ENCODE data around the gene HUNK.
"Not testable (repeated sequence)": the region's sequence is repeated elsewhere in the genome, so short reads cannot be mapped to it uniquely, and the experiment has no call there.

HUNK gene

DNA sequence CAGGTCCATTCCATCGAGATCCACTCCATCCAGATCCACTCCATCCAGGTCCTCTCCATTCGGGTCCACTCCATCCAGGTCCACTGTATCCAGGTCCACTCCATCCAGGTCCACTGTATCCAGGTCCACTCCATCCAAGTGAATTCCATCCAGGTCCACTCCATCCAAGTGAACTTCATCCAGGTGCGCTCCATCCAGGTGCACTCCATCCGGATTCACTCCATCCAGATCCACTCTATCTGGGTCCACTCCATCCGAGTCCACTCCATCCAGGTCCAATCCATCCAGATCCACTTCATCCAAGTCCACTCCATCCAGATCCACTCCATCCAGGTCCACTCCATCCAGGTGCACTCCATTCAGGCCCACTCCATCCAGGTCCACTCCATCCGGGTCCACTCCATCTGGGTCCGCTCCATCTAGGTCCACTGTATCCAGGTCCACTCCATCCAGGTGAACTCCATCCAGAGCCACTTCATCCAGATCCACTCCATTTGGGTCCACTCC, 157.4 kb downstream of the HUNK start:
- Mint-ChIP-seq H3K36me3 (ENCODE audit: low read depth) (no peaks in the 10 kb centered on the region), H3K4me3 (no peak overlapping the region), H3K4me1 (ENCODE audit: low read depth) (no peaks in the 10 kb centered on the region), H3K27me3 (peaks cover 4% of the 10 kb centered on the region), H3K27ac (no peak overlapping the region), H3K9me3 (no peaks in the 10 kb centered on the region)

DNA sequence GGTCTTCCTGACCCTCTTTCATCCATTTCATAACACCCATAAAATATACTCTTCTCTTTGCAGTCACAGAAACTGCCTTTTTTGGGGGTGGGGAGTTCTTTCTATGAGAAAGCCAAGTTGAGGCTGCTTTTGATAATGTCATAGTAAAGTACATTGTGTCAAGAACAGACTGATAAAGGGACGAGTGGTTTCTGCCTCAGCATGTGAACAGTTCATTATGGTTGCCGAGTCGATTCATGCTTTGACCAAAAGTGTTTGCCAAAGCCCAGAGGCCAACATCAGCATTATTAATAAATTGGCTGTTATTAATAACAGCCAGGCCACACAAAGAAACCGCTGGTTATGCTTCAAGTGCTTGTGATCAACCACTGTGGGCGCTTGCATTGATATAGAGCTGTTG, 162.0 kb downstream of the HUNK start:
- Mint-ChIP-seq H3K36me3 (ENCODE audit: low read depth) (no peaks in the 10 kb centered on the region), H3K9me3 (no peaks in the 10 kb centered on the region), H3K27ac (no peak overlapping the region), H3K4me3 (no peak overlapping the region), H3K27me3 (peaks cover 3% of the 10 kb centered on the region), H3K4me1 (ENCODE audit: low read depth) (no peaks in the 10 kb centered on the region)

DNA sequence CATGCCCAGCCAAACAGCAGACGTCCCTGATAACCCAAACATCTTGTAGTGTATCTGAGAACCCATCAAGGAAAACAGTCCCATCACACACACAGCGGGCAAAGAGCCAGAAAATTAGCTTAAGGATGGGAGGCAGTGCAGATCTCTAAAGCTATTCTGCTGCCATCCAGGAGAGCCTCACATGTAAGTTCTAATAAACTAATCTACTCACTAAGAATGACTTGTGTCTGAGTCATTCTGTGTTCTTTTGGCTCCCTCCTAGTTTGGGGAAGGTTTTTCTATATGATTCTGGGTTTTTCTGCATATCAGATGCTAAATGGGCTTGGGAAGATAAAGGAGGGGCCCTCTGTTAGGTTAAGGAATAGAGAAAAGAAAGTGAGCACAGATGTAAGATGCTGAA, 162.8 kb downstream of the HUNK start:
- Mint-ChIP-seq H3K27me3 (peaks cover 9% of the 10 kb centered on the region), H3K36me3 (ENCODE audit: low read depth) (no peaks in the 10 kb centered on the region), H3K9me3 (no peaks in the 10 kb centered on the region), H3K4me1 (ENCODE audit: low read depth) (no peaks in the 10 kb centered on the region), H3K4me3 (no peak overlapping the region), H3K27ac (no peak overlapping the region)

DNA sequence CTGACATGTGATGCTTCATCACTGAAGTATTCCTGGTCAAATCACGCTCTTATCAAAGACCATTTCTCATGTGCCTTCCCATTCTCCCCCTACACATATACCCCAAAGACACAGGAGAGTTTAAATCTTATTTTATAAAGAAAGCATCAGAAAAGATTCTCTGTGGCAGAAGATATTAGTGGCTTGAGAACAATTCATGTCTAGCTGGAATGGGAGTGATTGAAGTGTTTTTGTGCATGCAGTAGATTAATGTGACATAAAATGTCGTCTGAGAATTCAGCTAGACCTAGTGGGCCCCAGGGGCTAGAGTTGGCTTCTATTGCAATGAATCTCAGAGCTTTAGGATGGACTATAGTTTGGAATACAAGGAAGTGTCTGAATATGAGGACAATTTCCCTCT, 163.9 kb downstream of the HUNK start:
- no peak overlapping the region for H3K4me3 Mint-ChIP-seq
- H3K9me3 Mint-ChIP-seq = no peaks in the 10 kb centered on the region
- H3K27ac Mint-ChIP-seq = no peak overlapping the region
- no peaks in the 10 kb centered on the region for H3K36me3 Mint-ChIP-seq (ENCODE audit: low read depth)
- peaks cover 20% of the 10 kb centered on the region for H3K27me3 Mint-ChIP-seq
- H3K4me1 Mint-ChIP-seq (ENCODE audit: low read depth) = no peaks in the 10 kb centered on the region

DNA sequence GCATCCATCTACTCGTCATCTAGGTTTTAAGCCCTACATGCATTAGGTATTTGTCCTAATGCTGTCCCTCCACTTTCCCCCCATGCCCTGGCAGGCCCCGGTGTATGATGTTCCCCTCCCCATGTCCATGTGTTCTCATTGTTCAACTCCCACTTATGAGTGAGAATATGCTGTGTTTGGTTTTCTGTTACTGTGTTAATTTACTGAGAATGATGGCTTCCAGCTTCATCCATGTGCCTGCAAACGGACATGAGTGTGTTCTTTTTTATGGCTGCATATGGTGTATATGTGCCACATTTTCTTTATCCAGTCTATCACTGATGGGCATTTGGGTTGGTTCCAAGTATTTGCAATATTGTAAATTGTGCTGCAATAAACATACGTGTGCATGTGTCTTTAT, 165.9 kb downstream of the HUNK start:
- peaks cover 20% of the 10 kb centered on the region for H3K27me3 Mint-ChIP-seq

DNA sequence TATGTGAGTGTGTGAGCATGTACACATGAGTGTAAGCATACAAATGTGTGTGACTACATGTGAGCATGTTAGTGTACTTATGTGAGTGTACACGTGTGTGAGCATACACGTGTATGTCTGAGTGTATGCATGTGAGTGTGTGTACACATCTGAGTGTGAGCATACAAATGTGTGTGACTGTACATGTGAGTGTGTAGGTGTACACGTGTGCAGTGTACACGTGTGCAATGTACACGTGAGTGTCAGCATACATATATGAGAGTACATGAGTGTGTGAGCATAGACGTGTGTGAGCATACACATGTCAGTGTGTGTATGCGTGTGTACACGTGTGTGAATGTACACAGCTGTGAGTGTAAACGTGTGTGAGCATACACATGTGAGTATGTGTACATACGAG, 170.6 kb downstream of the HUNK start:
- H3K36me3 Mint-ChIP-seq (ENCODE audit: low read depth) = no peaks in the 10 kb centered on the region
- no peak overlapping the region for H3K27ac Mint-ChIP-seq
- H3K4me3 Mint-ChIP-seq = no peak overlapping the region
- peaks cover 9% of the 10 kb centered on the region for H3K9me3 Mint-ChIP-seq
- H3K4me1 Mint-ChIP-seq (ENCODE audit: low read depth) = no peaks in the 10 kb centered on the region
- H3K27me3 Mint-ChIP-seq = peaks cover 17% of the 10 kb centered on the region

More for the DNA sequence above, 165.9 kb downstream of the HUNK start:
- H3K4me3 Mint-ChIP-seq; H3K36me3 Mint-ChIP-seq (ENCODE audit: low read depth); H3K27ac Mint-ChIP-seq; H3K9me3 Mint-ChIP-seq; H3K4me1 Mint-ChIP-seq (ENCODE audit: low read depth): not testable (repeated sequence)

DNA sequence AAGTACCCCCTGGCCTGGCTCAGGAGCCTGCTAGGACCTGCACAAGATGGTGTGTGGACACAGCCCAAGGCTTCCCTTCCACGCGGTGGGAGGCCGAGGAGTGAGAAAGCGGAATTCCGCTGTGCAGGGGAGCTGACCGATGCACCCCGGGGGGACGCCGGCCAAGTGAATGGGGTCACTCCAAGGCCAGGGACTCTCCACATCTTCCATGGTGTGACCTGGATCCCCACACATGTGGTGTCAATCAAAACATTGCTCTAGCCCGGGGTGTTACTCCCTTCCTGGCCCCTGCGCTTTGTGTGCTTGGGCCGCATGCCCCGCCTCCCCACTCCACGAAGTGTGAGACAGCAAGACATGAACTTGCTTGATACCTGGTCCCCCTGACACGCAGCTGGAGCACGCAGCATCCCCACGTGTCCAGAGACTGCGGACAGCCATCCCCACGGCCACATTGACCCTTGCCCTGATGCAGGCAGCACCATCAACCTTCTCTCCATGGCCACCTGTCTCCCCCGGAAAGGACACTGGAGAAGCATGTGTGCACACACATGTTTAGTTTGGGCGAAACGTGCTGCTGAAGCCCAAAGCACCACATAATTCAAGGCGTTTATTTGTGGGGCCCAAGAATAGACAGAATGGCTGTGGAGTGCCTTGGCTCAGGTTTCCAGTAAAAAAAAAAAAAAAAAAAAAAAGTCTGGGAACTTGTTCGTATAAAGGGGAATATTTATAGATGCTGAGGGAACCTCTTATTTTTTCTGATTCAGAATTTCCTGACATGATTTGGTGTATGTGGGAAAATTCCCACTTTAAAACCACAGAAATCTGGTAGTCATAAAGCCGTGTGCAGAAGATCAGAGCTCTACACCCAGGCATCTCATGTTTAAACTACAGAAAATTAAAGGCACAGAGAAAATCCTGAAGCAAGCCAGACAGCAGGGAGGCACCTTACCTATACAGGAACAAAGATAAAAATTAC, 171.7 kb downstream of the HUNK start:
- Mint-ChIP-seq H3K4me1 (ENCODE audit: low read depth) (no peaks in the 10 kb centered on the region), H3K9me3 (peaks cover 9% of the 10 kb centered on the region), H3K36me3 (ENCODE audit: low read depth) (no peaks in the 10 kb centered on the region), H3K27me3 (peaks cover 17% of the 10 kb centered on the region), H3K4me3 (no peak overlapping the region), H3K27ac (no peak overlapping the region)

DNA sequence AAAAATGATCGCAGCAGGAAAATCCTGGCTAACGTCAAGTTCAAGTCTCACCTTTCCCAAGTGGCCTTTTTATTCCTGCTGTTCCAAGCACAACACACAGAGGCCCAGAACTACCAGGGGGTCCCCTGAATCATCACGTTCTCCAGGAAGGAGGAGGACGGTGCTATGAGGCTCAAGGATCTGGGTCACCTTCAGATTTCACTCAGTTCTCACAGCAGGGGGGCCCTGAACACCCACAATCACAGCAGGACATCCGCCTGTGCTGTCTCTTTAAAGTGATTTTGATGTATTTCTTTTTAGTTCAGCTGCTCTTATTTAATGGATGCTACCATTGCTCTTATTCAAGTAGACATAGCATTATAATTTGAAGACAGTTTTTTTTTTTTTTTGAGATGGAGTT, 173.4 kb downstream of the HUNK start:
- Mint-ChIP-seq H3K4me3 (no peak overlapping the region), H3K27ac (no peak overlapping the region), H3K4me1 (ENCODE audit: low read depth) (no peaks in the 10 kb centered on the region), H3K36me3 (ENCODE audit: low read depth) (no peaks in the 10 kb centered on the region), H3K27me3 (peaks cover 5% of the 10 kb centered on the region), H3K9me3 (peaks cover 9% of the 10 kb centered on the region)

DNA sequence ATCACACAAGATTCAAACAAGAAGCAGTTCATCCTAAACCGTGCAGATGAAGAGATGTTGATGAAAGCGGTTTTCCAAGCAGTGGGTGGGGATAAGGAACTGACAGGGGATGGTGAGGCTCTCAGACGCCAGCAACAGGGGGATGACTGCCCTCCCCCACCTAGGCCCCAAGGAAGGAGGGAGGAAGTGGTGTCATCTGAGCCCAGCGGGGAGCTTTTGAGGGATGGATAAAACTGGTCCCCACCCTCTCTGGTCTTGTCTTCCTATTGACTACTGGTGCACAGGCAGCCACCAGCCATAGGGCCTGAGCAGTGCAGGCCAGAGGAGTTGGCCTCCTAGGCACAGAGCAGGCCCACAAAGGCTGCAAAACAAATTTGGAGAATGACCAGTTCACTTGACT, 175.5 kb downstream of the HUNK start:
- H3K27ac Mint-ChIP-seq = no peak overlapping the region
- H3K4me1 Mint-ChIP-seq (ENCODE audit: low read depth) = no peaks in the 10 kb centered on the region
- H3K4me3 Mint-ChIP-seq = no peak overlapping the region
- H3K27me3 Mint-ChIP-seq = no peaks in the 10 kb centered on the region
- no peaks in the 10 kb centered on the region for H3K36me3 Mint-ChIP-seq (ENCODE audit: low read depth)
- H3K9me3 Mint-ChIP-seq = peaks cover 8% of the 10 kb centered on the region
